Activated CD8-positive, alpha-beta memory T cell treated with anti-CD3 and anti-CD28 coated beads, Interleukin-2, amount 50 U/mL, for 24 hours (primary cell): ENCODE results near the gene SAE1.

ENCODE experiments used
- DNase-seq: peaks from one replicate; pipeline ENCODE4 v3.0.0-alpha.2; 2020; ENCODE audit errors: extremely low read depth

Gene SAE1

DNA sequence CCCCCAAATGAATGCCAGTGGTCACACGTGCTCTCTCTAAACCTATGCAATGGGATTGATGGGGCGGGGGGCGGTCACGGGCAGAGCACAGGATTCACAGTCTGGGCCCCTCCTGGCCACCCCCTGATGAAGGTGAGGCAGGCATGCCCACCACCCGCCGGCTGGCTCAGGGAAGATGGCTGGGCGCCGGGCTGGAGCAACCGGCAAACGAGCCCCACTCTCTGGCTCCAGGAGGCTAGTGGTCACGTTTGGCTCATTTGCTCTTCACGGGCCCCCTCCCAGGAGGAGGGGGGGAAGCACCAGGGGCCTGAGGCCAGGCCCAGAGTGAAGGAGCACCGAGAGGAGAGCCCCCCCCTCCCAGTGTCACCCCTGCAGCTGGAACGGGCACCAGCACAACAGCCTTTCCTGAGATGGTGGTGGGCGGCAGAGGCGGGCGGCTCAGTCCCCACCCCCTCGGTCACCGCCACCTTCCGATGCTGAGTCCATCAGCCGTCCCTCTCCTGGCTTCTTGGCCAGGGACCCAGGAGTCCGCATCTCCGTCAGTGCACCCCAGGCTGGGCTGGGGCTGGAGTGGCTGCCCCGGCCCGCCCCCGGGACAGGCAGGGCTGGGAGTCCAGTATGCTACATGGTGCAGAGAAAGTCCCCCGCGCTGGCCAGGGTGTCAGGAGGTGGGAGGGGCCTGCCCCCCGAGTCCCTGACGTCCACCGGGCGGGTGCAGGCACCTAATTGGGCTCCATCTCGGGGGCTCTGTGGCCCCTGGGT lies 90.6 kb downstream of the SAE1 start:
- no peak for DNase-seq

DNA sequence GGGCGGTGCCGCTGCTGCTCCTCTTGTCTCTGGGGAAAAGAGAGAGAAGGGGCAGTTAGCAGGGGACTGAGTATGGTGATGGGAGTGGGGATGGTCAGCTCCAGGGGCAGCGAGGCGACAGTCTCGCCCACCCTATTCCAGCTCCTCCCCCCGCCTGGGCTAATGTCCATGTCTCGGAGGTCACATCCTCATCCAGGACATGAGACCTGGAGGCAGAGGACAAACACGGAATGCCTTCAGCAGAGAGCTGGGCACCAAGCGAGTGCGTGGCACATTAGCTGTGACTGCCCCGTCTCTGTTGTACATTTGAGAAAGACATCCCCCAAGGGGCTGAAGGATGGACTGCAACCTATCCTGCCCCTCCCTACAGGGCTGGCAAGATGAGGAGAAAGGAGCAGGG lies 91.3 kb downstream of the SAE1 start:
- DNase-seq, result no peak

DNA sequence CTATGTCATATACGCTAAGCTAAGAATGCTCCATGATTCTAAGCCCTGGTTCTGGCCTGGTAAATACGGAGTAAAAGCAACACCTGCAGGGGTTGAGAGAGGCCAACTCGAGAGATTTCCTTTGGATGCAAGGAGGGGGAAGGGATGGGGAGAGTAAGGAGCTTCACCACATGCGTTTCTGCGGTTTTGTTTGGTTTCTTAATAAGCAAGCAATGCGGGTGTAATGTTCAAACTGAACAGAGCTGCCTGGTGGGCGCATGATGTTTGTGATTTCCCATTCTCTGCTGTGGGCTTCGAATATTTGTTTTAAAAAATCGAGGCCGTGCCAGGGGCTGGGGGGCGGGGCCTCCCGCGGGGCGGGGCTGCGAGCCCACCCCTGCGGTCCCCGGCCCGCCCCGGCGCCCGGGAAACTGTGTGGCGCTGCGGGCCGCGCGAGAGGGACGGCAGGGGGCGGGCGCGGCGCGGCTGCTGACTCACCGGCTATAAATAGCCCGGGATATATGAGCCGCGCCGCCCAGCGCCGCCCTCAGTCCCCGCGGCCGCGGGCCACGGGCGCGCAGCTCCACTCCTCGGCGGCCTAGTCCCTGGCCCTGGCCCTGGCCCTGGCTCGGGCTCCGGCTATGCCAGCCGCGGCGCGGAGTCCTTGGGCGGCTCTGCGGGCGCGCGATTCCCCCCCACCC lies 95.3 kb downstream of the SAE1 start:
- DNase-seq, result no peak

DNA sequence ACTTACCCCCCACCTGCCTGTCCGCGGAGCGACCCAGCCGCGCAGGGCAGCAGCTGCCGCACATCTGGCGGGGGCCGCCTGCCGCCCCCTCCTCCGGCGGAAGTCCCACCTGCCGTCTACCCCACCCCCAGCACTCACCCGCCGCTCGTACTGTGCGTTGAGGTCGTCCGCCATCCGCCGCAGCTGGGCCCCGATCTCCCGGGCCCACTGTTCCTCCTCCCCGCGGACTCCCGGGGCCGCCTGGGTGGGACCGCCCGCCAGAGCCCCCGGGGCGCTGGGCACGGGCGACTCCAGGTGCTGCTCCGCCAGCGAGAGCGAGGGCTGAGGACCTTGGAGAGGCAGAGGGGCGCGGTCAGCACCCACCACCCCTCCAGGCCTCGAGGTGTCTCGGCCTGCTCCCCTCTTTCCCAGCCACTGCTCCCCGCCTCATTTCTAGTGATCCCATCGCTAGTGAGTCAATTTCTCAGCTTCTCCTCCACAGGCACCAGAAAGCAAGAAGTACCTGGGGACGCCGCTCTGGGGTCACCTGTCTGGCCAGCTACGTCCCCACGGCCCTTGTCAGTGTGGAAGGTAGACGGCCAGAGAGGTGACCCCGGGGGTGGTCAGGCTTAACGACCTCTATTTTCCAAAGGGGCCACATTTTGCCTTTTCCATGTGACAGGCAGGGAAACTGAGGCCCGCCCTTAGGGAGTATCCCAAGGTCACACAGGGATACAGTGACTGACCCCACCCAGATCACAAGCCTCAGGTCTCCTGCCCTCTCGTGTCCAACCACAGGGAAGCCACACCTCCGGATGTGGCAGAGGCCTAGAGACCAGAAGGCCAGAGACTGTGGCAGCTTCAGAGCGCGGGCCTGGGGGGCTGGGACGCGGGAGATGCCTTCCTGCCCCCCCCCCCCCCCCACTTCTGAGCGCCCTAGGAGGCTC lies 96.1 kb downstream of the SAE1 start:
- no peak for DNase-seq

DNA sequence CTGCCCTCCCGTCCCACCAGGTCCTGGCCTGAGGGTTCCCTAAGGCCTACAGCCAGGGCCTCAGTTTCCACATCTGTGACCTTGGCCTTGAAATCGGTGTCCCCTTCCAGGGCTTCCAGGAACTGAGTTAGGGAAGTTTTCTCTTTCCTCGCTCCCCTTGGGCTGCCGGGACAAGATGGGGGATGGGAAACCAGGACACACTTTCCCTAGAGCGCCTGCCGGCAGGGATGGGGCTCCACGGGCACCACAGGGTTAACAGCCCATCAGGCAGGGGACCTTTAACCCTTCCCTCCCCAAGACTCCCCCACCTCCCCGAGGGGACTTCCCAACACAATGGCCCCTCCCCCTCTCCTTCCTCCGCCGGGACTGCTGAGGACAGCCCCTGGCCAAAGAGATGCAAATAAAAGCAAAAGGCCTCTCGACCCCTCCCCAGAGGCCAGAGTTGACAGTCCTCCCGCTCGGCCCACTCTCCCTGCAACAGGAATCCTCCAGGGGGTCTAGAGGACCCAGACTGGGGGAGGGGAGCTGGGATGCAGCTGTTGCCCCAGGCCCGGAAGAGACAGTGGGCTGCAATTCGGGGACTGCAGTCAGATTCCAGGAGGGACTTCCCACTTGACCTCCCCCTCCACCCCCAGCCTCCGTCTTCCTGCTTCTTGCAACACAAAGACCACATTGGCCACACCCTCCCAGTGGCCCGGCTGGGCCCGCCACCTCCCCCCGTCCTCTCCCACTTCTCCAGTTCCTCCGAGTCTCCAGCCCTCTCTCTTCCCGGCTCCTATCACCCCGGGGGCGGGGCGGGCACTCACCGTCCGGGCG lies 96.9 kb downstream of the SAE1 start:
- DNase-seq, result no peak

DNA sequence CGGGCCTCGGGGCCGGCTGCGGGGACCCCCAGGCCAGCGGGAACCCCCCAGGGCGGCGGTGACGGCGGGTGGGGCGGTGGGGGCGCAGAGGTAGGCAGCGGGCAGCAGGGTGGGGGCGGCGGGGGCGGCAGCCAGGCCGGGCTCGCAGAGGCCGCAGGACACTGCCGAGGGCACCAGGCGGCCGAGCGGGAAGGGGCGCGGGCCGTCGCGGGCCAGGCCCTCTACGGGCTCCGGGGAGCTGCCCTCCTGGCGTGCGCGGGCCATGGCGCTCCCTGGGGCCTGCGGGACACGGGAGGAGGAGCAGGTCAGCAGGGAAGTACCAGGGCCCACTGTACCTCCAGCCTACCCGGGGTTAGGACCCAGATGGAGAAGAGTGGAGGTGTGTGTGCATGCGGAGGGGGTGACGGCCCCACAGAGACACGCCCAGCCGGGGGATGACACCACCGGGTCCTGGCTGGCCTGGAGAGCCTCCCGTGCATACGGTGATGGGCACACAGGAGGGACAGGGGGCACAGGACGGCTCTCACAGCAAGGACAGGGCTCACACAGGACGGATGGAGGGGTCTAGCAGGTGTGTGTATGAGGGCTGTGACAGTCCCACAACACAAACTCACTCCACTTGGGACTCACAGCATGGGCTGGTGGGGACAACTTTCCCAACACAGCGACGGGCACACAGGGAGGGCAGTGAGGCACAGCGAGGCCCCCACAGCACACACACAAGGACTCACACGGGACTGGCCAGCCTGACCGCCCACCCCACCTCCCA lies 97.7 kb downstream of the SAE1 start:
- no peak for DNase-seq

DNA sequence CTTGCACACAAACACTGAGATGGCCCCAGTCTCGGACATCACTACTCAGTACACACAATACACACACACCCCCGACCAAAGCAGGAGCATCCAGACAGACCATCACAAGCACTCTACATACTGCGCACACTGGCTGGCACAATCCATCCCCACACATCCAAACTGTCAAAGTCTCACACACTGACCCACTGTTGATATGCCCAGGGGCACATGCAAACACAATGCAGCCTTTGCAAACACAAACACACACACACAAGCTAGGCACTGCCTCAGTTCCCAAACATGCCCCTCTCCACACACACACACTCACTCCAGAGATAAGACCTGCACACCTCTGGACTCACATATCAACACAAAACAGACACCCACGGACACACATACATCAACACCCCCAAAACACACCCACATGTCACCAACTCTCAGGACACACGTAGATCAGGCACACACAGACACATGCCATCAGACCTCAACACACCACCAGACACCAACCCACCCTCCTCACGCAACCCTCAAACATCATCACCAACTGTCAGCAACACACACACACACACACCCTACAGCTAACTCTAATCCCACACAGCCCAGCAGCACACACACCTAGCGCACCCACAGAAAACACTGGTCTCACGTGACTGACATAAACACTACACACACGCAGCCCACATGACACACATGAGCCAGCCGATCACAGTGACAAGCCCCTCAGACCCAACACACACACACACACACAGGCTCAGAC lies 98.5 kb downstream of the SAE1 start:
- DNase-seq, result no peak

DNA sequence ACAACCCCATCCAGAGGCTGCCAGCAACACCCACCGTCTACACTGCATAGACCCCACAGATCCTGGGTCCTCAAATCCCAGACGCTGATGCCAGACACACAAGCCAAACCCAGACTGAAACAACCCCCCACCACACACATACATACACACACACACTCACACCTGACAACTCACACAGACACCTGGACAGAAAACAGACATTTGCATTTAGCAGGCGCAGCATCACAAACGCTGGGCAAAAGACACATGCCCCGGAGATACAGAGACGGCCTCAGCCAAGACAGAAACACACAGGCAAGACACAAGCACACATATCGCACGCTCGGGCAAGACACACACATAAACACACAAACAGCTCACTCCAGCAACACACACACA lies 99.0 kb downstream of the SAE1 start:
- no peak for DNase-seq

DNA sequence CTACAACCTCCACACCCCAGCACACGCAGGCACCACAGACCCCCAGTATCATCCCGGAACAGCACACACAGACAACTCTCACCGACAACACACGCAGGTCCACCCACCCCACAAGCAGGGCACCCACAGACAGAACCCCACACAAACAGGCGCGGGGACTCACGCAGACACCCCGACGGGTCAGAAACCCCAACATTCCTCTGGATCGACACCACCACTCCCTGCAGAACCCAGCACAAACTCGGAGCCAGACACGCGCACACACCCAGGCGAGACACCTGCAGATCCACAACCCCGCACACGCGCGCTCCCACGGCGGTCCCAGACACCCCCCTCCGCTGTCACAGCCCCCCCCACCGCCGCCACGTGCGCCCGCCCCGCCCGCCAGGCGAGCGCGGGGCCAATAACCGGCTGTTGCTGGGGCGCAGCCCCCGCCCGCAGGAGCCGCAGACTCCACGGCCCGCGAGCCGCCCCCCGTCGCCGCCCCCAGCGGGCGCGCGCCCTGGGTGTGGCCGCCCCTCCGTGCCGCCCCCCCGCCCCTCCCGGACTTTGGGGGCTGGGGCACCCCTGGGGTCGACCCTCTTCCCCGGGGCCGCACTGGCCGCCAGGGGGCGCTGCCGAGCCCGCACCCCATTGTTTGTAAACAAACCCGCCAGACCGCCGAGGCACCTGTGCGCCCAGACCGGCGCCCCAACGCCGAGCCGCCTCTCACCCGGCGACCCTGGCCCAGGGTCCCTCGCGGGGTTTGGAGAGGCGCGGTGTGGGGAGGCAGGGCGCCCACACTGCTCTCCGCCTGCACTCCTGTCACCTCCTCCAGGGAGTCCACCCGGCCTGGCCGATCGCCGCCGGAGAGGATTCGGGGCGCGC lies 99.7 kb downstream of the SAE1 start:
- no peak for DNase-seq

DNA sequence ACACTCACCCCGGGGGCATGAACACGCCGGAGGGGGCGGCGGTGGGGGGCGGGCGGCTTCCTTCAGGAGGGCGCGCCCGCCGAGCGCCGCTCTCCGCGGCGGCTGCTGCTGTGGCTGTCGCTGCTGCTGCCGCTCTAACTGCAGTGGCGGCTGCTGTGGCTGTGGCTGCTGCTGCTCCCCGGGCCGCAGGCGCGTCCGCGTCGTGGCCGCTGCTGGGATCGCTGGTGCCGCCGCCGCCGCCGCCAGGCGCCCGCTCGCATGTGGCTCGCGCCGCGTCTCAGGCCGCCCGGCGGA lies 100.2 kb downstream of the SAE1 start, which contains the start of gene BBC3:
Gene BBC3 (minus strand): TSS at position 279 of the 294 bp plus-strand sequence. CDS start 2,768 bp downstream, outside the sequence.
- DNase-seq, result no peak

DNA sequence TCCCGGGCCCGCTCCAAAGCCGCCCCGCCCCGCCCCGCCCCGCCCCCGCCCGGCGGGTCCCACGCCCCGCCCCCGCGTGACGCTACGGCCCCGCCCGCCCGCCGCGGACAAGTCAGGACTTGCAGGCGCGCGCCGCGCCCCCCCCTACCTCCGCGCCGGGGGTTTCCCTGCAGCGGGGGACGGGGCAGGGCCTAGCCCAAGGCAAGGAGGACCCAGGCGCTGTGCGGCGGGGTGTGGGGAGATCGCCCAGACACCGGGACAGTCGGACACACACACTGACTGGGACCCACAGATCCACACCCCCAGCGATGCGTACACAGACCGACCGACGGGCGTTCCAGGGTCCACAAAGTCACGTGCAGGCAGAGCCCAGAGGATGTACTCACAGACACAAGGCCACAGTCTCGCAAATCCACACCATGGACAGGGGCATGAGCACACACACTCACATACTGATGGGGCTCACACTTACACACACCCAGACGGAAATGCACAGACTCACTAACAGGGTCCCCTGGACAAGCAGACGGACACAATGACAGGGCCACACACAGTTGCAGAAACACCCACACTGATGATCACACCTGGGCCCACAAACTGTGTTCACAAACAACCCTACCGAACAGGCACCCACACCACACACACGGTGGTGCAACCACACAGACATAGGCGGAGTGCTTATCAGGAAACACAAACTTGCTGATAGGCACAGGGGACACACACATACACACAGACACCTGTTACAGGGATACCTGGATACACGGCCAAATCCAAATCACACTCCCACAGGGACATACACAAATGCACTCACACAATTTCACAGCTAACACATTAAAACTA lies 100.8 kb downstream of the SAE1 start:
- no peak for DNase-seq

DNA sequence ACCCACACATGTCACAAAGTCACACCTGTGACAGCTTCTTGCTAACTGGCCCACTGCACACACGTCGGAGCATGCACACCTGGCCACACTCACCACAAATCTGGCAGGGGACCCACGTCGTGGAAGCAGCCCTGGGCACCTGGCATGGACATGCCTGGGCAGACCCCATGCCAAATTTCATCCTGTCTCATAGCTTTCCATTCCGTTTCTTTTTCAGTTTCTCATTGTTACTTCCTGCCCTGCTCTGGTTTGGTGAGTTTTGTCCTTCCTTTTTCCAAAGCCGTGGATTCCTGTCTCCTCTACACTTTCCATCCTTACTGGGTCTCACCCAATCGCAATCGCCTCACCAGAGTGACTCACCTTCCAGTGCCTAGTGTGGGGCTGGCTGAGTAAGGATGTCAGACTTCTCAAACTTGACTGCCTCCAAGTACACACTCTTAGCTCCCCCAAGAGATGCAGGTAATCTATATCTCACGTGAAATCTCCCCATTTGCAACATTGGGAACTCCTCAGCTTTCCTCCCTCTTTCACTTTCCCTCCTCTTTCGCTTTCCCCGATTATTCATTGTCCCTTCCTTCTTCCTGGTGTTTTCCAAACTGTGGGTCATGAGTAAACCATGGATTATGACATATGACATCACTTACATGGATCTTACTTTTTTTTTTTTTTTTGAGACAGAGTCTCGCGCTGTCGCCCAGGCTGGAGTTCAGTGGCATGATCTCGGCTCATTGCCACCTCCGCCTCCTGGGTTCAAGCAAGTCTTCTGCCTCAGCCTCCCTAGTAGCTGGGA lies 102.0 kb downstream of the SAE1 start:
- DNase-seq, result no peak

DNA sequence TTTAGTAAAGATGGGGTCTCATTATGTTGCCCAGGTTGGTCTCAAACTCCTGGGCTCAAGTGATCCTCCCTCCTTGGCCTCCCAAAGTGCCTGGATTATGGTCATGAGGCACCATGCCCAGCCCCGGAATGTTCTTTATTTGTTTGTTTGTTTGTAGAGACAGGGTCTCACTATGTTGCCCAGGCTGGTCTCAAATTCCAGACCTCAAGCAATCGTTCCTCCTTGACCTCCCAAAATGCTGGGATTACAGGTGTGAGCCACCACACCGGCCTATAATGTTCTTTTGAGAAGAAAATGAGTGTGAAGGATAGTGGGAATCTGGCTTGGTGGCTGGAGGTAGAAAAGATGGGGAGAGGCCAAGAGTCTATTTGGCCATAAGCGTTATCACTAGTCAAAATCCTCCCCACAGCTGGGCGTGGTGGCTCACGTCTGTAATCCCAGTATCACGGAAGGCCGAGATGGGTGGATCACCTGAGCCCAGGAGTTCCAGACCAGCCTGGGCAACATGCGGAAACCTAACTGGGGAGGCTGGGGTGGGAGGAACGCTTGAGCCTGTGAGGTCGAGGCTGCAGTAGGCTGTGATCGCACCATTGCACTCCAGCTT lies 105.5 kb downstream of the SAE1 start:
- no peak for DNase-seq

DNA sequence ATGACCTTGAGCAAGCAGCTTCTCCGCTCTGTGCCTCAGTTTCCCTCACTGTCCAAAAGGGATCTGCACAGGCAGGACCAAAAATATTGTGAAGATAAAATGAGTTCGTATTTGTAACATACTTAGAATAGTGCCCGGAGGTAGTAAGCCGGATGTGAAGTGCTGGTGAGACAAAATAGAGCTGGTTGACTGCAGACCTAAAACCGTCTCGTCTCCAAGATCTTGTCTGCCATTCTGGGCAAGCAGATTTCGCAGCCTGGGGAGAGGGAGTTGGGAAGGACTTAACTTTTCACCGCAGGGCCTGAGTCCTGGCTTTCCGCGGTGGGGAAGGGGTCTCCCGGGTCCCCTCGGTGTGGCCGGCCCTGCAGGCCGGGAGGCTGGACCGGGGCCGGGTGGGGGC lies 108.5 kb downstream of the SAE1 start:
- DNase-seq, result no peak

DNA sequence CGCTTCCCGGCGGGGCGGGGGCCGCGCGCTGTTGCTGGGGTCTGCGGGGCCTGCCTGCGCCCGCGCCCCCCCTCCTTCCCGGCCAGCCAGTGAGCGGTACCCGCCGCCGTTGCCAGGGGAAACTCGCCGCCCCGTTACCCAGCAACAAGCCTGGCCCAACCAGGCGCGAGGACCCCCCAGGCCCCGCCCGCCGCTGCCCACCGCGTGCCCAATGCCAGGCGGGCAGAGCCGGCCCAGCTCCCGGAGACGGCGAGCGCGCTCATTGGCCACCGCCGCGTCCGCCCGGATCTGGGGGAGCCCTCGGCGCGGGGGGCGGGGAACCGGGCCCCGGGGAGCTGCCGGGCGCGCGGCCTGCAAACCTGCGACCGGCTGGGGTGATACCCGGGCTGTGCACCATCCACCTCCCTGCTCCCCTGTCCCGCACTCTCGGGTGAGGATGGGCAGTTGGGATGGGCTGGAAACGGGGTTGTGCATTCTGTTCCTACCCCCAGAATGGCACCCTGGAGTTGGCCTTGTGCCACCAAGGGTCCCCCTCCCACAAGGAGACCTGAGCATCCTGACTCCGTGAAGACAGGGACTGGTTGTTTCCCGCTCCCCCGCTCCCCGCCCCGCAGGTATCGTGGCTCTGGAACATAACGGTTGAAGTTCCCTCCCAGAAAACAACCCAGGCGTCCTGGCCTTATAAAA lies 109.1 kb downstream of the SAE1 start:
- DNase-seq, result no peak

DNA sequence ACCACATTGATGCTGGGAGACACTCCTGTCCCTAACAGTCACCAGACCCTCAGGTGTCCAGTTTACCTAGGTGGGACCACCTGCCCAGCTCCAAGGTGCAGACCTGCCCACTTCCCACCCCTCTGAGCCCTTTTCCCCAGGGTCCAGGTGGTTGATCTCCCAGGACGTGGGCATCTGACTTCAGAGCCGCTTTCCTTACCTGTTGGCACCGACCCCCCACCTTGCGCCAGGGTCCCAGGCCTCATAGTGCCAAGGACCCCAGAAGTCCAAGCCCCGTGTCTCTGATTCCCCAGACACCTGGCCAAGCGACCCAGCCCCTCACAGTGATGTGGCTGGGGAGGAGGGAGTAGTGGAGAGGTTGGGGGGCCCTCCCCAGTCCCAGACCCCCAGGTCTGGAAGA lies 109.9 kb downstream of the SAE1 start:
- no peak for DNase-seq
